Activated CD8-positive, alpha-beta memory T cell treated with anti-CD3 and anti-CD28 coated beads for 24 hours (primary cell): ENCODE measurements around the gene RNLS.
"Not testable (repeated sequence)": the region's sequence is repeated elsewhere in the genome, so short reads cannot be mapped to it uniquely, and the experiment has no call there.

Experiments
- DNase-seq: peaks from one replicate; pipeline ENCODE4 v3.0.0-alpha.2; 2020

Gene RNLS

GRCh38 chr10:88336334-88336733 lies 246.8 kb downstream of the RNLS start:
- DNase-seq = no peak

- DNase-seq = no peak
Measured at GRCh38 chr10:88333248-88333630, 249.9 kb downstream of the RNLS start.

- no peak for DNase-seq
Measured at GRCh38 chr10:88332503-88333247, 250.4 kb downstream of the RNLS start.

GRCh38 chr10:88330174-88330573 lies 252.9 kb downstream of the RNLS start:
- DNase-seq = no peak

- no peak for DNase-seq
Measured at GRCh38 chr10:88322324-88323063, 260.6 kb downstream of the RNLS start.

- no peak for DNase-seq
Measured at GRCh38 chr10:88319960-88320517, 263.1 kb downstream of the RNLS start.

- no peak for DNase-seq
Measured at GRCh38 chr10:88318803-88319202, 264.3 kb downstream of the RNLS start.

- DNase-seq = no peak
Measured at GRCh38 chr10:88317099-88317498, 266.0 kb downstream of the RNLS start.

- DNase-seq = no peak
Measured at GRCh38 chr10:88316292-88316861, 266.7 kb downstream of the RNLS start.

- DNase-seq = no peak
Measured at GRCh38 chr10:88315755-88316154, 267.4 kb downstream of the RNLS start.

GRCh38 chr10:88314362-88314761 lies 268.8 kb downstream of the RNLS start:
- no peak for DNase-seq

- DNase-seq = no peak
Measured at GRCh38 chr10:88313878-88314277, 269.2 kb downstream of the RNLS start.

- no peak for DNase-seq
Measured at GRCh38 chr10:88312855-88313254, 270.3 kb downstream of the RNLS start.

- DNase-seq = no peak
Measured at GRCh38 chr10:88311264-88311663, 271.9 kb downstream of the RNLS start.

GRCh38 chr10:88309365-88309764 lies 273.8 kb downstream of the RNLS start:
- no peak for DNase-seq

- not testable (repeated sequence) for DNase-seq
Measured at GRCh38 chr10:88308361-88308760, 274.8 kb downstream of the RNLS start.

GRCh38 chr10:88299787-88300186 lies 283.3 kb downstream of the RNLS start:
- DNase-seq = no peak

GRCh38 chr10:88297103-88297502 lies 286.0 kb downstream of the RNLS start:
- DNase-seq = no peak

- no peak for DNase-seq
Measured at GRCh38 chr10:88293651-88294230, 289.4 kb downstream of the RNLS start.

- no peak for DNase-seq
Measured at GRCh38 chr10:88293073-88293472, 290.0 kb downstream of the RNLS start.

GRCh38 chr10:88292185-88292514 lies 291.0 kb downstream of the RNLS start:
- DNase-seq = no peak

- DNase-seq = no peak
Measured at GRCh38 chr10:88291289-88292184, 291.6 kb downstream of the RNLS start.

GRCh38 chr10:88289342-88289741 lies 293.8 kb downstream of the RNLS start:
- no peak for DNase-seq
